K562 (cell line): ENCODE data around the gene PSAP. TPM values are rescaled to one million over a fixed set of nuclear protein-coding genes. Genes with fewer than 3 reads are reported as not detected.
A peak's percentile ranks its signal among the peaks of the same experiment; 100 is the strongest.

Experiments used
- EGR1 ChIP-seq: fragments of 450-650 bp; conservative IDR thresholded peaks from 2 replicates; pipeline ENCODE4 v1.6.1; 2017; ENCODE audit warnings: mild to moderate bottlenecking
- GABPB2 ChIP-seq: fragments of 250-450 bp; sonication (Bioruptor Pico); conservative IDR thresholded peaks from 2 replicates; pipeline ENCODE4 v1.5.1; 2021; ENCODE audit warnings: mild to moderate bottlenecking
- ILK ChIP-seq: fragments of 450-650 bp; IDR thresholded peaks from 2 replicates; pipeline ENCODE4 v1.6.1; 2016; ENCODE audit warnings: missing genetic modification characterization, low read depth, mild to moderate bottlenecking, missing compliant biosample characterization, moderate library complexity, borderline replicate concordance
- MAFG ChIP-seq: fragments of 450-650 bp; conservative IDR thresholded peaks from 2 replicates; pipeline ENCODE4 v1.6.1; 2016; ENCODE audit warnings: missing genetic modification characterization, missing compliant biosample characterization
- NCOA1 ChIP-seq: fragments of 450-650 bp; IDR thresholded peaks from 2 replicates; pipeline ENCODE4 v1.6.1; 2016; ENCODE audit warnings: low read depth
- NR1H2 ChIP-seq: sonication (generic); formaldehyde crosslinking; IDR thresholded peaks from 2 replicates; pipeline ENCODE4 v1.4.0; 2020; ENCODE audit warnings: mild to moderate bottlenecking, missing genetic modification reagents
- SMARCC2 ChIP-seq: fragments of 450-650 bp; IDR thresholded peaks from 2 replicates; pipeline ENCODE4 v1.6.1; 2017; ENCODE audit warnings: antibody characterized with exemption, moderate library complexity, mild to moderate bottlenecking, low read depth
- ZBTB17 ChIP-seq: fragments of 450-650 bp; formaldehyde crosslinking; IDR thresholded peaks from 2 replicates; pipeline ENCODE4 v1.4.0; 2020; ENCODE audit warnings: mild to moderate bottlenecking
- ZNF696 ChIP-seq: fragments of 250-450 bp; sonication (Bioruptor Pico); conservative IDR thresholded peaks from 2 replicates; pipeline ENCODE4 v1.4.0; 2020; ENCODE audit warnings: mild to moderate bottlenecking, moderate library complexity
- polyA plus RNA-seq, 8 experiments: library from polyadenylated mRNA; depleted of rRNA in 4 of 8; stranded (reverse) in 5 of 8; unstranded in 3 of 8; fragments of >200 nt; fragmentation: Nextera tagmentation in 2 of 8; fragmentation: Illumina TruSeq in 1 of 8; extraction: Ambion mirVana in 2 of 8; extraction: Trizol in 1 of 8; gene quantifications; 2 replicates each; pipeline versions ENCODE4 v1.2.1 to v1.2.3, GENCODE V29; 2011 to 2014; ENCODE audit warnings: inconsistent platforms in 1 of 8, missing spikeins in 1 of 8
- total RNA-seq, 7 experiments: library from RNA; depleted of rRNA in 6 of 7; stranded (reverse); fragments of >200 nt in 6 of 7; fragmentation: Illumina TruSeq in 2 of 7; extraction: Trizol in 2 of 7; gene quantifications; 2 replicates each; pipeline versions ENCODE4 v1.2.1 to v1.2.3, GENCODE V29; 2011 to 2021; ENCODE audit warnings: low replicate concordance in 1 of 7
- TF ChIP-seq, protein P1 (sequence below): fragments of 250-450 bp; sonication (Bioruptor Pico); IDR thresholded peaks from 2 replicates; pipeline ENCODE4 v1.8.0; 2022; ENCODE audit warnings: inconsistent platforms, mild to moderate bottlenecking, moderate library complexity, borderline replicate concordance
- TF ChIP-seq, protein P2 (sequence below): sonication (generic); formaldehyde crosslinking; IDR thresholded peaks from 2 replicates; pipeline ENCODE4 v1.8.0; 2022; ENCODE audit warnings: missing genetic modification reagents, mild to moderate bottlenecking, borderline replicate concordance
- TF ChIP-seq, protein P3 (sequence below): fragments of 450-650 bp; IDR thresholded peaks from 2 replicates; pipeline ENCODE4 v1.6.1; 2016; ENCODE audit warnings: low read depth
- TF ChIP-seq, protein P4 (sequence below): sonication (generic); formaldehyde crosslinking; IDR thresholded peaks from 2 replicates; pipeline ENCODE4 v1.8.0; 2023; ENCODE audit warnings: mild to moderate bottlenecking, missing genetic modification reagents

PSAP gene
- total and polyA plus RNA-seq, 9 of the 15 experiments (the other 6 are each of a cell fraction or from before 2014, with no cell fraction given): 245 to 700 (median 429) TPM

GRCh38 chr10:71868192-71868697, 17.2 kb upstream of the PSAP start (continued):
- TF ChIP-seq SMARCC2: 0 out of 2 replicates have a peak, but pooled peaks have one; percentile 29
- TF ChIP-seq, protein P1, sequence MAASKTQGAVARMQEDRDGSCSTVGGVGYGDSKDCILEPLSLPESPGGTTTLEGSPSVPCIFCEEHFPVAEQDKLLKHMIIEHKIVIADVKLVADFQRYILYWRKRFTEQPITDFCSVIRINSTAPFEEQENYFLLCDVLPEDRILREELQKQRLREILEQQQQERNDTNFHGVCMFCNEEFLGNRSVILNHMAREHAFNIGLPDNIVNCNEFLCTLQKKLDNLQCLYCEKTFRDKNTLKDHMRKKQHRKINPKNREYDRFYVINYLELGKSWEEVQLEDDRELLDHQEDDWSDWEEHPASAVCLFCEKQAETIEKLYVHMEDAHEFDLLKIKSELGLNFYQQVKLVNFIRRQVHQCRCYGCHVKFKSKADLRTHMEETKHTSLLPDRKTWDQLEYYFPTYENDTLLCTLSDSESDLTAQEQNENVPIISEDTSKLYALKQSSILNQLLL: no peak
- no peak for TF ChIP-seq GABPB2
- 0 out of 2 replicates have a peak, but pooled peaks have one; percentile 38 for TF ChIP-seq ZBTB17 (CRISPR knock-in tag)
- no peak for TF ChIP-seq NCOA1
- TF ChIP-seq, protein P2, sequence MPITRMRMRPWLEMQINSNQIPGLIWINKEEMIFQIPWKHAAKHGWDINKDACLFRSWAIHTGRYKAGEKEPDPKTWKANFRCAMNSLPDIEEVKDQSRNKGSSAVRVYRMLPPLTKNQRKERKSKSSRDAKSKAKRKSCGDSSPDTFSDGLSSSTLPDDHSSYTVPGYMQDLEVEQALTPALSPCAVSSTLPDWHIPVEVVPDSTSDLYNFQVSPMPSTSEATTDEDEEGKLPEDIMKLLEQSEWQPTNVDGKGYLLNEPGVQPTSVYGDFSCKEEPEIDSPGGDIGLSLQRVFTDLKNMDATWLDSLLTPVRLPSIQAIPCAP (CRISPR knock-in tag): no peak
- TF ChIP-seq EGR1: no peak
- TF ChIP-seq NR1H2 (CRISPR knock-in tag): no peak
- TF ChIP-seq, protein P3, sequence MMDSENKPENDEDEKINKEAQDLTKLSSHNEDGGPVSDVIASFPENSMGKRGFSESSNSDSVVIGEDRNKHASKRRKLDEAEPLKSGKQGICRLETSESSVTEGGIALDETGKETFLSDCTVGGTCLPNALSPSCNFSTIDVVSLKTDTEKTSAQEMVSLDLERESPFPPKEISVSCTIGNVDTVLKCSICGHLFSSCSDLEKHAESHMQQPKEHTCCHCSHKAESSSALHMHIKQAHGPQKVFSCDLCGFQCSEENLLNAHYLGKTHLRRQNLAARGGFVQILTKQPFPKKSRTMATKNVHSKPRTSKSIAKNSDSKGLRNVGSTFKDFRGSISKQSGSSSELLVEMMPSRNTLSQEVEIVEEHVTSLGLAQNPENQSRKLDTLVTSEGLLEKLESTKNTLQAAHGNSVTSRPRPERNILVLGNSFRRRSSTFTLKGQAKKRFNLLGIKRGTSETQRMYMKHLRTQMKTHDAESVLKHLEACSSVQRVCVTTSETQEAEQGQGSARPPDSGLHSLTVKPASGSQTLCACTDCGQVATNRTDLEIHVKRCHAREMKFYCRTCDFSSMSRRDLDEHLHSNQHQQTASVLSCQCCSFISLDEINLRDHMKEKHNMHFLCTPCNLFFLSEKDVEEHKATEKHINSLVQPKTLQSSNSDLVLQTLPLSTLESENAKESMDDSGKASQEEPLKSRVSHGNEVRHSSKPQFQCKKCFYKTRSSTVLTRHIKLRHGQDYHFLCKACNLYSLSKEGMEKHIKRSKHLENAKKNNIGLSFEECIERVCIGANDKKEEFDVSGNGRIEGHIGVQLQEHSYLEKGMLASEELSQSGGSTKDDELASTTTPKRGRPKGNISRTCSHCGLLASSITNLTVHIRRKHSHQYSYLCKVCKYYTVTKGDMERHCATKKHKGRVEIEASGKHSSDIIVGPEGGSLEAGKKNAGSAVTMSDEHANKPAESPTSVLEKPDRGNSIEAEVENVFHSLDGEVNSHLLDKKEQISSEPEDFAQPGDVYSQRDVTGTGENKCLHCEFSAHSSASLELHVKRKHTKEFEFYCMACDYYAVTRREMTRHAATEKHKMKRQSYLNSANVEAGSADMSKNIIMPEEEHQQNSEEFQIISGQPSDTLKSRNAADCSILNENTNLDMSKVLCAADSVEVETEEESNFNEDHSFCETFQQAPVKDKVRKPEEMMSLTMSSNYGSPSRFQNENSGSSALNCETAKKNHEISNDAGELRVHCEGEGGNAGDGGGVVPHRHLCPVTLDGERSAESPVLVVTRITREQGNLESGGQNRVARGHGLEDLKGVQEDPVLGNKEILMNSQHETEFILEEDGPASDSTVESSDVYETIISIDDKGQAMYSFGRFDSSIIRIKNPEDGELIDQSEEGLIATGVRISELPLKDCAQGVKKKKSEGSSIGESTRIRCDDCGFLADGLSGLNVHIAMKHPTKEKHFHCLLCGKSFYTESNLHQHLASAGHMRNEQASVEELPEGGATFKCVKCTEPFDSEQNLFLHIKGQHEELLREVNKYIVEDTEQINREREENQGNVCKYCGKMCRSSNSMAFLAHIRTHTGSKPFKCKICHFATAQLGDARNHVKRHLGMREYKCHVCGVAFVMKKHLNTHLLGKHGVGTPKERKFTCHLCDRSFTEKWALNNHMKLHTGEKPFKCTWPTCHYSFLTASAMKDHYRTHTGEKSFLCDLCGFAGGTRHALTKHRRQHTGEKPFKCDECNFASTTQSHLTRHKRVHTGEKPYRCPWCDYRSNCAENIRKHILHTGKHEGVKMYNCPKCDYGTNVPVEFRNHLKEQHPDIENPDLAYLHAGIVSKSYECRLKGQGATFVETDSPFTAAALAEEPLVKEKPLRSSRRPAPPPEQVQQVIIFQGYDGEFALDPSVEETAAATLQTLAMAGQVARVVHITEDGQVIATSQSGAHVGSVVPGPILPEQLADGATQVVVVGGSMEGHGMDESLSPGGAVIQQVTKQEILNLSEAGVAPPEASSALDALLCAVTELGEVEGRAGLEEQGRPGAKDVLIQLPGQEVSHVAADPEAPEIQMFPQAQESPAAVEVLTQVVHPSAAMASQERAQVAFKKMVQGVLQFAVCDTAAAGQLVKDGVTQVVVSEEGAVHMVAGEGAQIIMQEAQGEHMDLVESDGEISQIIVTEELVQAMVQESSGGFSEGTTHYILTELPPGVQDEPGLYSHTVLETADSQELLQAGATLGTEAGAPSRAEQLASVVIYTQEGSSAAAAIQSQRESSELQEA: no peak
- 0 out of 2 replicates have a peak, but pooled peaks have one; percentile 5 for TF ChIP-seq MAFG (tag)
- no peak for TF ChIP-seq ZNF696 (CRISPR knock-in tag)
- TF ChIP-seq ILK (tag): no peak
- TF ChIP-seq, protein P4, sequence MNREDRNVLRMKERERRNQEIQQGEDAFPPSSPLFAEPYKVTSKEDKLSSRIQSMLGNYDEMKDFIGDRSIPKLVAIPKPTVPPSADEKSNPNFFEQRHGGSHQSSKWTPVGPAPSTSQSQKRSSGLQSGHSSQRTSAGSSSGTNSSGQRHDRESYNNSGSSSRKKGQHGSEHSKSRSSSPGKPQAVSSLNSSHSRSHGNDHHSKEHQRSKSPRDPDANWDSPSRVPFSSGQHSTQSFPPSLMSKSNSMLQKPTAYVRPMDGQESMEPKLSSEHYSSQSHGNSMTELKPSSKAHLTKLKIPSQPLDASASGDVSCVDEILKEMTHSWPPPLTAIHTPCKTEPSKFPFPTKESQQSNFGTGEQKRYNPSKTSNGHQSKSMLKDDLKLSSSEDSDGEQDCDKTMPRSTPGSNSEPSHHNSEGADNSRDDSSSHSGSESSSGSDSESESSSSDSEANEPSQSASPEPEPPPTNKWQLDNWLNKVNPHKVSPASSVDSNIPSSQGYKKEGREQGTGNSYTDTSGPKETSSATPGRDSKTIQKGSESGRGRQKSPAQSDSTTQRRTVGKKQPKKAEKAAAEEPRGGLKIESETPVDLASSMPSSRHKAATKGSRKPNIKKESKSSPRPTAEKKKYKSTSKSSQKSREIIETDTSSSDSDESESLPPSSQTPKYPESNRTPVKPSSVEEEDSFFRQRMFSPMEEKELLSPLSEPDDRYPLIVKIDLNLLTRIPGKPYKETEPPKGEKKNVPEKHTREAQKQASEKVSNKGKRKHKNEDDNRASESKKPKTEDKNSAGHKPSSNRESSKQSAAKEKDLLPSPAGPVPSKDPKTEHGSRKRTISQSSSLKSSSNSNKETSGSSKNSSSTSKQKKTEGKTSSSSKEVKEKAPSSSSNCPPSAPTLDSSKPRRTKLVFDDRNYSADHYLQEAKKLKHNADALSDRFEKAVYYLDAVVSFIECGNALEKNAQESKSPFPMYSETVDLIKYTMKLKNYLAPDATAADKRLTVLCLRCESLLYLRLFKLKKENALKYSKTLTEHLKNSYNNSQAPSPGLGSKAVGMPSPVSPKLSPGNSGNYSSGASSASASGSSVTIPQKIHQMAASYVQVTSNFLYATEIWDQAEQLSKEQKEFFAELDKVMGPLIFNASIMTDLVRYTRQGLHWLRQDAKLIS (CRISPR knock-in tag): 0 out of 2 replicates have a peak, but pooled peaks have one; percentile 40
